Trophoblast cell (in vitro differentiated cells and primary cell): ENCODE data around the gene IRF9.
"Not testable (repeated sequence)": the region's sequence is repeated elsewhere in the genome, so short reads cannot be mapped to it uniquely, and the experiment has no call there.

Experiments used
- DNase-seq, 2 donors: peaks; one replicate each; pipeline ENCODE4 v3.0.0-alpha.2; 2016
- H2AFZ ChIP-seq: 2 replicates; pipeline ENCODE4 v1.6.1; 2013; ENCODE audit warnings: low read length, moderate library complexity, mild to moderate bottlenecking; ENCODE audit not compliant: insufficient read depth, poor library complexity
- H2AK5ac ChIP-seq: 2 replicates; pipeline ENCODE4 v1.6.1; 2013; ENCODE audit warnings: mild to moderate bottlenecking, low read length
- H2BK120ac ChIP-seq: 2 replicates; pipeline ENCODE4 v1.6.1; 2013; ENCODE audit warnings: low read length, mild to moderate bottlenecking, moderate library complexity; ENCODE audit not compliant: insufficient read depth, poor library complexity
- H2BK12ac ChIP-seq: 2 replicates; pipeline ENCODE4 v1.6.1; 2013; ENCODE audit warnings: mild to moderate bottlenecking, low read length, moderate library complexity
- H2BK5ac ChIP-seq: 2 replicates; pipeline ENCODE4 v1.6.1; 2013; ENCODE audit warnings: low read length, low read depth, moderate library complexity, mild to moderate bottlenecking; ENCODE audit not compliant: poor library complexity
- H3K14ac ChIP-seq: 2 replicates; pipeline ENCODE4 v1.6.1; 2013; ENCODE audit warnings: mild to moderate bottlenecking, low read length
- H3K18ac ChIP-seq: 2 replicates; pipeline ENCODE4 v1.6.1; 2013; ENCODE audit warnings: mild to moderate bottlenecking, low read length
- H3K23ac ChIP-seq: 2 replicates; pipeline ENCODE4 v1.6.1; 2013; ENCODE audit warnings: low read length
- H3K27ac ChIP-seq: 2 replicates; pipeline ENCODE4 v1.5.1; 2013; ENCODE audit warnings: low read depth, mild to moderate bottlenecking, inconsistent platforms, low read length, moderate library complexity
- H3K27me3 ChIP-seq: 2 replicates; pipeline ENCODE4 v1.6.1; 2013; ENCODE audit warnings: inconsistent platforms, mild to moderate bottlenecking, low read length, moderate library complexity; ENCODE audit not compliant: insufficient read depth
- H3K36me3 ChIP-seq, 2 experiments: 1 replicate in 1 of 2; 2 replicates in 1 of 2; pipeline ENCODE4 v1.6.1; 2013; ENCODE audit warnings: low read length in 2 of 2, mild to moderate bottlenecking in 2 of 2, moderate library complexity in 1 of 2; ENCODE audit not compliant: insufficient read depth in 2 of 2, control insufficient read depth in 1 of 2
- H3K4ac ChIP-seq: 2 replicates; pipeline ENCODE4 v1.6.1; 2013; ENCODE audit warnings: low read depth, mild to moderate bottlenecking, low read length, moderate library complexity
- H3K4me1 ChIP-seq, 2 experiments: 1 replicate in 1 of 2; 2 replicates in 1 of 2; pipeline ENCODE4 v1.6.1; 2013; ENCODE audit warnings: low read length in 2 of 2, mild to moderate bottlenecking in 2 of 2, moderate library complexity in 1 of 2; ENCODE audit not compliant: insufficient read depth in 2 of 2, control insufficient read depth in 1 of 2
- H3K4me2 ChIP-seq: 2 replicates; pipeline ENCODE4 v1.6.1; 2013; ENCODE audit warnings: inconsistent platforms, mild to moderate bottlenecking, low read length, moderate library complexity
- H3K4me3 ChIP-seq: 2 replicates; pipeline ENCODE4 v1.5.1; 2013; ENCODE audit warnings: mild to moderate bottlenecking, low read depth, low read length, inconsistent platforms
- H3K79me1 ChIP-seq: one replicate; pipeline ENCODE4 v1.6.1; 2013; ENCODE audit warnings: low read length
- H3K79me2 ChIP-seq: 2 replicates; pipeline ENCODE4 v1.6.1; 2013; ENCODE audit warnings: low read length, mild to moderate bottlenecking; ENCODE audit not compliant: control insufficient read depth, insufficient read depth, poor library complexity
- H3K9ac ChIP-seq: 2 replicates; pipeline ENCODE4 v1.6.1; 2013; ENCODE audit warnings: mild to moderate bottlenecking, low read length
- H3K9me3 ChIP-seq: 2 replicates; pipeline ENCODE4 v1.6.1; 2013; ENCODE audit warnings: low read depth, mild to moderate bottlenecking, control low read depth, inconsistent platforms, low read length; ENCODE audit not compliant: insufficient read depth
- H4K12ac ChIP-seq: 2 replicates; pipeline ENCODE4 v1.6.1; 2013; ENCODE audit warnings: low read depth, mild to moderate bottlenecking, low read length, moderate library complexity
- H4K8ac ChIP-seq: 2 replicates; pipeline ENCODE4 v1.6.1; 2013; ENCODE audit warnings: low read depth, mild to moderate bottlenecking, low read length, moderate library complexity
- H4K91ac ChIP-seq: one replicate; pipeline ENCODE4 v1.6.1; 2013; ENCODE audit warnings: low read depth, mild to moderate bottlenecking, low read length, moderate library complexity
- WGBS: extraction: QIAGEN DNeasy Blood & Tissue Kit; methylation state at CpG from one replicate; pipeline ENCODE4 v1.1.7; 2013; ENCODE audit warnings: missing lambda C conversion rate; ENCODE audit not compliant: insufficient read length, insufficient coverage; ENCODE audit errors: extremely low coverage; 5-methylcytosine and 5-hydroxymethylcytosine counted together

The IRF9 gene

DNA sequence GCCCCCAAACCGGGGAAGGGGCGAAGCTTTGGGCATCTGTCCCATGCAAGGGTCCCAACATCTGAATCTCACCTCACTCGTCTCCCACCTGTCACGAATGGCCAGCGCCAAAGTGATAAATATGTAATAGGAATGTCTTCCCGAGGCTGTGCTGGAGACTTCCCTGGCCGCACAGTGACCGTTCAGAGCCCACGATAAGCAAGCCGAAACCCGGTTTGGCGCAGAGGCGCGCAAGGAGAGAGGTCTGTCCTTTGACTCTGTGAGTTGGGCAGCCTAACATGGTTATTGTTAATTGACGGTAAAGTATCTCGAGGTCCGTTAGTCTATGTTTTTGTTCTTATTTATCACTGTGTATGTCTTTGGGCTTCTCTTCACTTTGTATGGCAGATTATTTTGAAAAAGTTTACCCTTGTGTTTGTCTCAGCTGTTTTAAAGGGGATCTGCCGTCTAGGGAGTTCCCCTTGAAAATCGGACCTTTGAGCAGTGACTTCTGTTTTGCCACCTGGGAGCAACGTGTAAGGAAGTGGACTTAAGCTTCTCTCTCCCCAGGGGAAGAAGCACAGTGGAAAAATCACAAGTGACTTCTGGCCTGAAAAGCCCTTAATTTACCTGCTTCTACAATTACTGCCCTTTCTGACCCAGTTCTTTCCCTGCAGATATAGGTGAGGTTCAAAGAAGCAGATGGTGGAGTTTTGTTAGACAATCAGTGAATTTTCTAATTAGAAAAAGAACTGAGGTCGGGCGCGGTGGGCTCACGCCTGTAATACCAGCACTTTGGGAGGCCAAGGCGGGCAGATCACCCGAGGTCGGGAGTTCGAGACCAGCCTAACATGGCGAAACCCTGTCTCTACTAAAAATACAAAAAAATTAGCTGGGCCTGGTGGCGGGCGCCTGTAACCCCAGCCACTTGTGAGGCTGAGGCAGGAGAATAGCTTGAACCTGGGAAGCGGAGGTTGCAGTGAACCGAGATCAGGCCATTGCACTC, 35.3 kb downstream of the IRF9 start:
- H3K9me3 ChIP-seq: peaks cover 1% of the 10 kb centered on the region
- peaks cover 12% of the 10 kb centered on the region for H3K79me1 ChIP-seq
- peaks cover 6 to 8% of the 10 kb centered on the region in 2 experiments for H3K4me1 ChIP-seq
- H2AK5ac ChIP-seq: peak overlapping the region; percentile 31
- peak overlapping the region; percentile 88 for H3K4me2 ChIP-seq
- peaks cover 11% of the 10 kb centered on the region for H3K79me2 ChIP-seq
- peak overlapping the region; percentile 60 for H2BK5ac ChIP-seq
- WGBS: no CpG with 5 or more reads among the region's 33 CpGs
- DNase-seq: peak; percentile 18 to 56
- H4K91ac ChIP-seq: peak overlapping the region; percentile 82
- peak overlapping the region; percentile 83 for H4K12ac ChIP-seq
- H3K27ac ChIP-seq: peak overlapping the region; percentile 83
- no peak overlapping the region for H3K23ac ChIP-seq
- H3K27me3 ChIP-seq: no peaks in the 10 kb centered on the region
- H3K36me3 ChIP-seq: peaks cover 14 to 18% of the 10 kb centered on the region in 2 experiments
- H2BK120ac ChIP-seq: peak overlapping the region; percentile 48
- H3K4ac ChIP-seq: peak overlapping the region; percentile 77
- peak overlapping the region; percentile 75 for H3K4me3 ChIP-seq
- peak overlapping the region; percentile 71 for H3K9ac ChIP-seq
- H2AFZ ChIP-seq: peak overlapping the region; percentile 90
- peak overlapping the region; percentile 54 for H3K18ac ChIP-seq
- peak overlapping the region; percentile 88 for H3K14ac ChIP-seq
- no peak overlapping the region for H2BK12ac ChIP-seq
- H4K8ac ChIP-seq: peak overlapping the region; percentile 89

DNA sequence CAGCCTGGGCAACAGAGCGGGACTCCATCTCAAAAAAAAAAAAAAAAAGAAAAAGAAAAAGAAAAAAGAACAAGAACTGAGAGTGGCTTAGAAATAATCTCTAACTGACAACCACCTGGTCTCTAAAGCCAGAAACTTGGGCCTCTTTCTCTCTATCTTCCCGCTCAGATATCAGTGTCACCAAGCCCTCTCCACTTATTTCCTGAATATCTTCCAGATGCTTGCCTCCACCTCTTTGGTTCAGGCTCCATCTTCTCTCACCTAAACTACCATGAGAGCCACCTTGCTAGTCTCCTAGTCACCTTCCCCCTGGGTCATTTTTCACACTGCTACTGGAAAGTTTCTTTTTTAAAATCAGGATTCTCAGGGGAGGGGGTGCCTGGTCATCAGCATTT, 36.0 kb downstream of the IRF9 start:
- H3K18ac ChIP-seq: no peak overlapping the region
- peaks cover 4% of the 10 kb centered on the region for H3K9me3 ChIP-seq
- H3K9ac ChIP-seq: no peak overlapping the region
- H3K4me2 ChIP-seq: no peak overlapping the region
- H2AK5ac ChIP-seq: no peak overlapping the region
- H3K79me1 ChIP-seq: peaks cover 12% of the 10 kb centered on the region
- peaks cover 9 to 18% of the 10 kb centered on the region in 2 experiments for H3K36me3 ChIP-seq
- H3K79me2 ChIP-seq: peaks cover 11% of the 10 kb centered on the region
- H2BK5ac ChIP-seq: no peak overlapping the region
- no CpG with 5 or more reads among the region's 2 CpGs for WGBS
- H3K27me3 ChIP-seq: no peaks in the 10 kb centered on the region
- no peak overlapping the region for H2BK120ac ChIP-seq
- H4K12ac ChIP-seq: no peak overlapping the region
- no peak overlapping the region for H4K8ac ChIP-seq
- no peak overlapping the region for H3K14ac ChIP-seq
- no peak overlapping the region for H3K4ac ChIP-seq
- no peak overlapping the region for H3K4me3 ChIP-seq
- no peak for DNase-seq
- H4K91ac ChIP-seq: no peak overlapping the region
- no peak overlapping the region for H3K23ac ChIP-seq
- H2AFZ ChIP-seq: no peak overlapping the region
- no peak overlapping the region for H3K27ac ChIP-seq
- no peak overlapping the region for H2BK12ac ChIP-seq
- H3K4me1 ChIP-seq: peaks cover 6 to 8% of the 10 kb centered on the region in 2 experiments

DNA sequence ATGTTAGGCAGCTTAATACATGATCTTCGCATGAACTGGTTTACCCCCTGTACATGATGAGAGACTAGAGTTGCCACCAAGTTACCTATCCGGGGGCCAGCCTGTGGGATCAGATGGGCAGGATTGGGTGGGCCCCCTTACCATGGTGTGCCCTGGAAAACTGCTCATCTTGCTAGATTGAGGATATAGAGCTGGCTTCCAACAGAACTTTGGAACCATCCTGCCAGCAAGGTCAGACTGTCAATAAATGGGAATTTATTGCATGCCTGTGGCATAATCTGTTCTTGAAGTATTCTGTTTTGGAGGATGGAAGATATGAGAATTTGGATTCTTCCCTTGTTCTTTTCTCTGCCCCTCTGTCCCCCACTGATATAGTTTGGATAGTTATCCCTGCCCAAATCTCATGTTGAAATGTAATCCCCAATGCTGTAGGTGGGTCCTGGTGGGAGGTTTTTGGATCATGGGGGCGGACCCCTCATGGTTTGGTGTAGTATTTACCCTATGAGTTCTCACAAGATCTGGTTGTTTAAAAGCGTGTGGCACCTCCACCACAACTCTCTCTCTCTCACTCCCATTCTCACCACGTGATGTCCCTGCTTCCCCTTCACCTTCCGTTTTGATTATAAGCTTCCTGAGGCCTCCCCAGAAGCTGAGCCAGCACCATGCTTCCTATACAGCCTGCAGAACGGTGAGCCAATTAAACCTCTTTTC, 37.9 kb downstream of the IRF9 start:
- H3K4me2 ChIP-seq: no peak overlapping the region
- no peak overlapping the region for H4K12ac ChIP-seq
- peaks cover 11% of the 10 kb centered on the region for H3K79me2 ChIP-seq
- H3K4me3 ChIP-seq: no peak overlapping the region
- no peak overlapping the region for H2BK120ac ChIP-seq
- H3K9me3 ChIP-seq: peaks cover 3% of the 10 kb centered on the region
- peaks cover 12% of the 10 kb centered on the region for H3K79me1 ChIP-seq
- H3K14ac ChIP-seq: no peak overlapping the region
- no peak overlapping the region for H2BK12ac ChIP-seq
- no peak overlapping the region for H3K27ac ChIP-seq
- H3K36me3 ChIP-seq: peaks cover 0 to 6% of the 10 kb centered on the region in 2 experiments
- H3K9ac ChIP-seq: no peak overlapping the region
- no peak overlapping the region for H3K23ac ChIP-seq
- DNase-seq: no peak
- no peak overlapping the region for H2AK5ac ChIP-seq
- no peak overlapping the region for H3K4ac ChIP-seq
- H2AFZ ChIP-seq: no peak overlapping the region
- H4K91ac ChIP-seq: no peak overlapping the region
- WGBS: no CpG with 5 or more reads among the region's 7 CpGs
- H3K27me3 ChIP-seq: no peaks in the 10 kb centered on the region
- H3K18ac ChIP-seq: no peak overlapping the region
- no peak overlapping the region for H2BK5ac ChIP-seq
- H3K4me1 ChIP-seq: peaks cover 6 to 8% of the 10 kb centered on the region in 2 experiments
- no peak overlapping the region for H4K8ac ChIP-seq

DNA sequence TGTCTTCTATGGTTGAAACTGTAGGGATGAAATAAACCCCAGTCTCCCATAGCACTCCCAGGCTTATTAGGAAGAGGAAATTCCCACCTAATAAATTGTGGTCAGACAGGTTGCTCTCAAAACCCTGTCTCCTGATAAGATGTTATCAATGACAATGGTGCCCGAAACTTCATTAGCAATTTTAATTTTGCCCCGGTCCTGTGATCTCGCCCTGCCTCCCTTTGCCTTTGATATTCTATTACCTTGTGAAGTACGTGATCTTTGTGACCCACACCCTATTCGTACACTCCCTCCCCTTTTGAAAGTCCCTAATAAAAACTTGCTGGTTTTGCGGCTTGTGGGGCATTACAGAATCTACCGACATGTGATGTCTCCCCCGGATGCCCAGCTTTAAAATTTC, 41.5 kb downstream of the IRF9 start:
- not testable (repeated sequence) for H3K27ac ChIP-seq, H3K4me2 ChIP-seq, H3K23ac ChIP-seq, H3K9ac ChIP-seq, H3K27me3 ChIP-seq, H3K79me2 ChIP-seq, H2BK5ac ChIP-seq, DNase-seq, H4K91ac ChIP-seq, H2AK5ac ChIP-seq, H4K12ac ChIP-seq, H3K9me3 ChIP-seq, H2AFZ ChIP-seq, H3K79me1 ChIP-seq, H4K8ac ChIP-seq, H3K4me3 ChIP-seq, H2BK120ac ChIP-seq, H2BK12ac ChIP-seq, H3K4ac ChIP-seq, H3K4me1 ChIP-seq, H3K14ac ChIP-seq, H3K18ac ChIP-seq
- no CpG with 5 or more reads among the region's 8 CpGs for WGBS
- peaks cover 17 to 31% of the 10 kb centered on the region in 2 experiments for H3K36me3 ChIP-seq
